CD4-positive, alpha-beta T cell treated with Interleukin-15 for 1 hour (primary cell): Measurements from ENCODE around the gene ANO2.

Source experiments
- DNase-seq: peaks from one replicate; pipeline ENCODE4 v3.0.0-alpha.2; 2020

The ANO2 gene

GRCh38 chr12:5807514-5808219 is 137.4 kb downstream of the ANO2 start:
- no peak for DNase-seq

GRCh38 chr12:5807090-5807414 is 138.0 kb downstream of the ANO2 start:
- no peak for DNase-seq

- no peak for DNase-seq
Measured at GRCh38 chr12:5806371-5807089, 138.5 kb downstream of the ANO2 start.

- DNase-seq, result no peak
Measured at GRCh38 chr12:5803532-5803931, 141.5 kb downstream of the ANO2 start.

GRCh38 chr12:5798242-5799015 is 146.6 kb downstream of the ANO2 start:
- DNase-seq, result no peak

- no peak for DNase-seq
Measured at GRCh38 chr12:5797661-5798060, 147.4 kb downstream of the ANO2 start.

GRCh38 chr12:5796959-5797225 is 148.2 kb downstream of the ANO2 start:
- no peak for DNase-seq

- no peak for DNase-seq
Measured at GRCh38 chr12:5796171-5796958, 148.7 kb downstream of the ANO2 start.

- no peak for DNase-seq
Measured at GRCh38 chr12:5794156-5794555, 150.9 kb downstream of the ANO2 start.

GRCh38 chr12:5792343-5792742 is 152.7 kb downstream of the ANO2 start:
- DNase-seq, result no peak

GRCh38 chr12:5789469-5789968 is 155.5 kb downstream of the ANO2 start:
- no peak for DNase-seq

GRCh38 chr12:5787828-5788227 is 157.2 kb downstream of the ANO2 start:
- no peak for DNase-seq

GRCh38 chr12:5785601-5786000 is 159.5 kb downstream of the ANO2 start:
- DNase-seq, result no peak

GRCh38 chr12:5784462-5785130 is 160.5 kb downstream of the ANO2 start:
- no peak for DNase-seq

- no peak for DNase-seq
Measured at GRCh38 chr12:5783289-5783920, 161.7 kb downstream of the ANO2 start.

- DNase-seq, result no peak
Measured at GRCh38 chr12:5780536-5780935, 164.5 kb downstream of the ANO2 start.

- DNase-seq, result no peak
Measured at GRCh38 chr12:5779401-5779800, 165.7 kb downstream of the ANO2 start.

- no peak for DNase-seq
Measured at GRCh38 chr12:5778821-5779220, 166.2 kb downstream of the ANO2 start.

- no peak for DNase-seq
Measured at GRCh38 chr12:5777451-5777850, 167.6 kb downstream of the ANO2 start.

- no peak for DNase-seq
Measured at GRCh38 chr12:5776091-5776490, 169.0 kb downstream of the ANO2 start.

GRCh38 chr12:5773550-5773949 is 171.5 kb downstream of the ANO2 start:
- DNase-seq, result no peak

GRCh38 chr12:5771756-5772155 is 173.3 kb downstream of the ANO2 start:
- DNase-seq, result no peak
